Mesenchymal stem cell (in vitro differentiated cells and primary cell): ENCODE results near the gene DSCAM.

ENCODE experiments used
- DNase-seq: peaks from one replicate; pipeline ENCODE4 v3.0.0-alpha.2; 2013
- H2AFZ ChIP-seq: one replicate; pipeline ENCODE4 v1.6.1; 2013; ENCODE audit warnings: low read depth, mild to moderate bottlenecking, control low read depth, inconsistent platforms, low read length, moderate library complexity
- H2AK5ac ChIP-seq: 2 replicates; pipeline ENCODE4 v1.6.1; 2013; ENCODE audit warnings: low read length, moderate library complexity, mild to moderate bottlenecking, inconsistent platforms; ENCODE audit not compliant: severe bottlenecking
- H2BK120ac ChIP-seq: one replicate; pipeline ENCODE4 v1.6.1; 2013; ENCODE audit warnings: low read depth, mild to moderate bottlenecking, inconsistent platforms, low read length, moderate library complexity
- H2BK12ac ChIP-seq, 2 experiments: one replicate each; pipeline ENCODE4 v1.6.1; 2013; ENCODE audit warnings: inconsistent platforms in 2 of 2, low read length in 2 of 2, mild to moderate bottlenecking in 2 of 2, moderate library complexity in 2 of 2, control low read depth in 1 of 2
- H2BK15ac ChIP-seq: one replicate; pipeline ENCODE4 v1.6.1; 2013; ENCODE audit warnings: mild to moderate bottlenecking, low read depth, inconsistent platforms; ENCODE audit not compliant: poor library complexity, severe bottlenecking
- H2BK5ac ChIP-seq: 2 replicates; pipeline ENCODE4 v1.6.1; 2013; ENCODE audit warnings: low read depth, mild to moderate bottlenecking, low read length, control low read depth, inconsistent platforms; ENCODE audit not compliant: poor library complexity, severe bottlenecking
- H3K14ac ChIP-seq, 2 experiments: one replicate each; pipeline ENCODE4 v1.6.1; 2013; ENCODE audit warnings: inconsistent platforms in 2 of 2, low read length in 2 of 2, control low read depth in 1 of 2, mild to moderate bottlenecking in 1 of 2, moderate library complexity in 1 of 2
- H3K18ac ChIP-seq, 2 experiments: one replicate each; pipeline ENCODE4 v1.6.1; 2013; ENCODE audit warnings: inconsistent platforms in 2 of 2, low read length in 2 of 2, control low read depth in 1 of 2, low read depth in 1 of 2, mild to moderate bottlenecking in 1 of 2
- H3K23ac ChIP-seq, 2 experiments: one replicate each; pipeline ENCODE4 v1.6.1; 2013; ENCODE audit warnings: inconsistent platforms in 2 of 2, low read length in 2 of 2, mild to moderate bottlenecking in 2 of 2, moderate library complexity in 2 of 2, control low read depth in 1 of 2
- H3K27ac ChIP-seq: 2 replicates; pipeline ENCODE4 v1.5.1; 2013; ENCODE audit warnings: mild to moderate bottlenecking, moderate library complexity, low read length, control low read depth, inconsistent platforms; ENCODE audit not compliant: poor library complexity, severe bottlenecking
- H3K27me3 ChIP-seq, 2 experiments: 2 replicates each; pipeline versions ENCODE4 v1.6.1 to v1.7.0; 2013; ENCODE audit warnings: low read length in 2 of 2, mild to moderate bottlenecking in 2 of 2, moderate library complexity in 2 of 2, control low read depth in 1 of 2, inconsistent platforms in 1 of 2; ENCODE audit not compliant: control insufficient read depth in 1 of 2, insufficient read depth in 1 of 2
- H3K36me3 ChIP-seq, 2 experiments: 2 replicates each; pipeline versions ENCODE4 v1.6.1 to v1.7.0; 2013; ENCODE audit warnings: low read length in 2 of 2, control low read depth in 1 of 2, inconsistent platforms in 1 of 2, low read depth in 1 of 2, mild to moderate bottlenecking in 1 of 2; ENCODE audit not compliant: insufficient read depth in 2 of 2, control insufficient read depth in 1 of 2
- H3K4ac ChIP-seq, 2 experiments: one replicate each; pipeline ENCODE4 v1.6.1; 2013; ENCODE audit warnings: inconsistent platforms in 2 of 2, low read length in 2 of 2, mild to moderate bottlenecking in 2 of 2, moderate library complexity in 2 of 2, control low read depth in 1 of 2, low read depth in 1 of 2
- H3K4me1 ChIP-seq: 2 replicates; pipeline ENCODE4 v1.6.1; 2013; ENCODE audit warnings: low read depth, low read length, control low read depth; ENCODE audit not compliant: control insufficient read depth, insufficient read depth
- H3K4me2 ChIP-seq: 2 replicates; pipeline ENCODE4 v1.6.1; 2013; ENCODE audit warnings: low read length, mild to moderate bottlenecking, inconsistent platforms; ENCODE audit not compliant: poor library complexity, severe bottlenecking
- H3K4me3 ChIP-seq, 2 experiments: 2 replicates each; pipeline versions ENCODE4 v1.5.1 to v1.7.0; 2013; ENCODE audit warnings: low read length in 2 of 2, mild to moderate bottlenecking in 2 of 2, control low read depth in 1 of 2, low read depth in 1 of 2; ENCODE audit not compliant: insufficient read depth in 1 of 2
- H3K79me1 ChIP-seq: replicated peaks from 2 replicates; pipeline ENCODE4 v1.6.1; 2013; ENCODE audit warnings: mild to moderate bottlenecking, control low read depth, low read length, inconsistent platforms; ENCODE audit not compliant: poor library complexity, severe bottlenecking
- H3K9ac ChIP-seq: 2 replicates; pipeline ENCODE4 v1.7.0; 2013; ENCODE audit warnings: mild to moderate bottlenecking, low read length, moderate library complexity
- H3K9me3 ChIP-seq: 2 replicates; pipeline ENCODE4 v1.7.0; 2013; ENCODE audit warnings: mild to moderate bottlenecking, low read length; ENCODE audit not compliant: control insufficient read depth
- H4K8ac ChIP-seq: one replicate; pipeline ENCODE4 v1.6.1; 2013; ENCODE audit warnings: inconsistent platforms, mild to moderate bottlenecking, low read length, moderate library complexity
- H4K91ac ChIP-seq: one replicate; pipeline ENCODE4 v1.6.1; 2013; ENCODE audit warnings: mild to moderate bottlenecking, low read length, inconsistent platforms
- WGBS: methylation state at CpG from one replicate; pipeline ENCODE4 v1.1.7; 2013; ENCODE audit warnings: mixed read lengths; 5-methylcytosine and 5-hydroxymethylcytosine counted together

Gene DSCAM

DNA sequence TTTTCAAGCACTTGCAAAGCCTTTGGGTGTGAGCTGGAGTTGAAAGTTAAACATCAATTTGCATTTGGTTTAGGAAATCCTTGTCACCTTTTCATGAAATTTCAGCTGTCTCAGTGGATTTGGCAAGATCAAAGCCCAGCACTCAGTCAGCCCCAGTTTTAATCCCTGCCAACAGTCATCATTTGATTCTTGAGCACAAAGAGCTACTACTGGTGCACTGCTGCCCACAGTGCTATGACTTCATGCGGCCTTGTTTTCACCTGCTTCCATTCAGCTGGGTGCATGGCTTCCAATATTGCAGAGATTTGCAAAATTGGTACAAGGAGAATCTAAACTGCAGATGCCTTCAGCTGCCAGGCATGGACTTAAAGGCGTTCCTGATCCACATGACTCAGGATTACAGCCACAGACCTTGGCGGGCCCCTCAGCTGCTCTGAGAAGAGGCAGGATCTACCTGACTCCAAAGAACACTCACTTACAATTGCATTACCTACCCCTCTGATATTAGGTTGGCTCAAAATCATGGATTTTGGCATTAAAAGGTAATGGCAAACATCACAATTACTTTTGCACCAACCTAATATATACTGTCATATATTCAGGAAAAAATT, 259.1 kb downstream of the DSCAM start:
- Histone ChIP-seq H2BK12ac (no peak overlapping the region), H3K27ac (no peak overlapping the region), H3K23ac (no peak overlapping the region), H3K4me1 (no peaks in the 10 kb centered on the region), H2BK120ac (no peak overlapping the region), H3K4me2 (no peak overlapping the region), H2BK5ac (no peak overlapping the region), H2AK5ac (no peak overlapping the region), H3K4me3 (no peak overlapping the region), H4K91ac (no peak overlapping the region), H3K27me3 (no peaks in the 10 kb centered on the region), H4K8ac (no peak overlapping the region), H3K79me1 (no peaks in the 10 kb centered on the region), H2BK15ac (no peak overlapping the region), H3K4ac (no peak overlapping the region), H3K18ac (no peak overlapping the region), H3K14ac (no peak overlapping the region), H3K9me3 (no peaks in the 10 kb centered on the region), H3K9ac (no peak overlapping the region), H2AFZ (no peak overlapping the region), H3K36me3 (no peaks in the 10 kb centered on the region)
- 51% methylated on average over 3 of the region's 3 CpGs for WGBS
- DNase-seq = no peak

GRCh38 chr21:40586575-40586974, 260.4 kb downstream of the DSCAM start:
- H3K79me1 ChIP-seq = no peaks in the 10 kb centered on the region
- no peaks in the 10 kb centered on the region for H3K9me3 ChIP-seq
- H3K4me2 ChIP-seq = no peak overlapping the region
- no peaks in the 10 kb centered on the region for H3K4me1 ChIP-seq
- no peak overlapping the region for H2BK12ac ChIP-seq
- no CpG with 5 or more reads among the region's 2 CpGs for WGBS
- H3K27ac ChIP-seq = no peak overlapping the region
- DNase-seq = no peak
- H3K36me3 ChIP-seq = no peaks in the 10 kb centered on the region
- no peak overlapping the region for H3K18ac ChIP-seq
- H2AK5ac ChIP-seq = no peak overlapping the region
- H2AFZ ChIP-seq = no peak overlapping the region
- H2BK15ac ChIP-seq = no peak overlapping the region
- no peaks in the 10 kb centered on the region for H3K27me3 ChIP-seq
- no peak overlapping the region for H3K4me3 ChIP-seq
- no peak overlapping the region for H3K14ac ChIP-seq
- no peak overlapping the region for H2BK5ac ChIP-seq
- H4K91ac ChIP-seq = no peak overlapping the region
- no peak overlapping the region for H3K4ac ChIP-seq
- no peak overlapping the region for H4K8ac ChIP-seq
- no peak overlapping the region for H3K23ac ChIP-seq
- no peak overlapping the region for H3K9ac ChIP-seq
- no peak overlapping the region for H2BK120ac ChIP-seq

- DNase-seq = no peak
- Histone ChIP-seq H3K18ac (no peak overlapping the region), H3K23ac (no peak overlapping the region), H3K79me1 (no peaks in the 10 kb centered on the region), H4K91ac (no peak overlapping the region), H3K27me3 (no peaks in the 10 kb centered on the region), H2BK15ac (no peak overlapping the region), H2BK12ac (no peak overlapping the region), H3K36me3 (no peaks in the 10 kb centered on the region), H4K8ac (no peak overlapping the region), H3K4ac (no peak overlapping the region), H2BK120ac (no peak overlapping the region), H3K4me2 (no peak overlapping the region), H3K14ac (no peak overlapping the region), H2AFZ (no peak overlapping the region), H3K4me1 (no peaks in the 10 kb centered on the region), H3K27ac (no peak overlapping the region), H3K9me3 (peaks cover 2% of the 10 kb centered on the region), H2BK5ac (no peak overlapping the region), H3K9ac (no peak overlapping the region), H2AK5ac (no peak overlapping the region), H3K4me3 (no peak overlapping the region)
- WGBS = 57% methylated on average over 27 of the region's 27 CpGs
Measured at GRCh38 chr21:40577285-40578043, 269.5 kb downstream of the DSCAM start.

- no peak overlapping the region for H3K18ac ChIP-seq
- no peak overlapping the region for H4K91ac ChIP-seq
- H2BK120ac ChIP-seq = no peak overlapping the region
- H3K9me3 ChIP-seq = peaks cover 2% of the 10 kb centered on the region
- H3K79me1 ChIP-seq = no peaks in the 10 kb centered on the region
- no peak overlapping the region for H2BK5ac ChIP-seq
- H3K4me3 ChIP-seq = no peak overlapping the region
- no peak overlapping the region for H4K8ac ChIP-seq
- H3K36me3 ChIP-seq = no peaks in the 10 kb centered on the region
- no peak overlapping the region for H3K4me2 ChIP-seq
- no peak overlapping the region for H3K27ac ChIP-seq
- no peak overlapping the region for H2BK15ac ChIP-seq
- no peak overlapping the region for H2BK12ac ChIP-seq
- H3K9ac ChIP-seq = no peak overlapping the region
- H3K4me1 ChIP-seq = no peaks in the 10 kb centered on the region
- no peaks in the 10 kb centered on the region for H3K27me3 ChIP-seq
- no peak overlapping the region for H2AK5ac ChIP-seq
- H2AFZ ChIP-seq = no peak overlapping the region
- H3K23ac ChIP-seq = no peak overlapping the region
- H3K4ac ChIP-seq = no peak overlapping the region
- H3K14ac ChIP-seq = no peak overlapping the region
- DNase-seq = no peak
Measured at GRCh38 chr21:40575976-40576375, 271.0 kb downstream of the DSCAM start.
